Ramos (cell line): ENCODE measurements around the gene FLII.

Experiments used
- in situ Hi-C: fragments of 300-500 bp; cut with MboI; formaldehyde crosslinking; loops from one replicate; pipeline ENCODE4 v1.14.3; 2022; ENCODE audit warnings: low sequenced_read_pairs; ENCODE audit not compliant: unreplicated experiment

Gene FLII

DNA sequence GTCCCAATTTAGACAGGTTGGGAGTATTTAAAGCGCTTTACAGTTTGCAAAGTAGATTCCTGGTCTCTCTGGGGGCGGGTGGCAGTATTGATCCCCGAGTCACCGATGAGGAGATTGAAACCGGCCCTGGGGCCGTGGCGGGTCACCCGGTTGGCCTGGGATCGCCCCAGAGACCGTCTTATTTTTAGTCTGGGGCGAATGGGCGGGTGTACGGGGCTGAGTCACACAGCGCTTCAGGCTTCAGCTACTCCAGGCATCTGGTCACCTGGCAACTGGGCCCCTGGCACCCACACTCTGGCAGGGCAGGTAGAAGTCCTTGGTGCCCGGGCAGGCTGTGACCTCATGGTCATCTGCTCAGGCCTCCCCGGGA lies 2.6 kb upstream of the FLII start:
- in situ Hi-C loops: no loop called here

DNA sequence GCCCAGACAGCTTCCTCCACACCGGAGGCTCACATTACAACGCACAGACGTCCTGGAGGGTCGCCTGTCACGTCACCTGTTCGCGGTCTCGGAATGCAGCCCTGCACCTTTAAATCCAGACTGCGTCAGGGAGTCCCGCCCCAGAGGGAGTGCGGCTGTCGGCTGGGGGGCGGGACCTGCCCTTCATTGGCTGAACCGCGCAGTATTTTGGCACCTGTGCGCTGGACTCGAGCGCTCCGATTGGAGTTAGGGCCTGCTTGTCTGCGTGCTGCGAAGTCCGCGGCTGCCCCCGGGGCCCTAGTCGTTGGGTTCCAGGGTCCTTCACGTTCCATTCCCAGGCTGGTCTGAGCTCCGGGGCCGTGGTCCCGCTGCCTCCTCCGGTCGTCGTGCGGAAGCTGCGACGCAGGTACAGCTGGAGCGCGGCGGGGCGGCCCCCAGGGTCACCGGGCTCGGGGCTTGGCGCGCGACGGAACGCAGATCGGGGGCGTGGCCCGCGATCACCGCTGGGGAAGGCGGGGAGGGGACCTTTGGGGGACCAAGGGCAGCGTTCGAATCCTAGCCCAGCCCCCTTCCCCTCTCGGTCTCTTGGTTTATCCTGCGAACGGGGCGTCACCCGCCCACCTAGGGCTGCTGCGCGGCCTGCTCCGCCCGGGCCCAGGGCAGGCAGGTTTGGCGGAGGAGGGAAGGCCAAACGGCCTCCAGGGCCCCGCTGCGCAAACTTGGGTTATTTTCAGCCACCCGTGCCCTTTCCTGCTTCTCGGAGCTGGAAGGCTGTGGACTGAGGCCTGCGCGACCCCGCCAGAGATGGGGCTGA lies 2.0 kb upstream of the FLII start, which contains the start of gene MIEF2:
Gene MIEF2 (plus strand): TSS at position 331 of the 814 bp plus-strand sequence. CDS start 2,059 bp downstream, outside the sequence.
- in situ Hi-C loops: no loop called here

DNA sequence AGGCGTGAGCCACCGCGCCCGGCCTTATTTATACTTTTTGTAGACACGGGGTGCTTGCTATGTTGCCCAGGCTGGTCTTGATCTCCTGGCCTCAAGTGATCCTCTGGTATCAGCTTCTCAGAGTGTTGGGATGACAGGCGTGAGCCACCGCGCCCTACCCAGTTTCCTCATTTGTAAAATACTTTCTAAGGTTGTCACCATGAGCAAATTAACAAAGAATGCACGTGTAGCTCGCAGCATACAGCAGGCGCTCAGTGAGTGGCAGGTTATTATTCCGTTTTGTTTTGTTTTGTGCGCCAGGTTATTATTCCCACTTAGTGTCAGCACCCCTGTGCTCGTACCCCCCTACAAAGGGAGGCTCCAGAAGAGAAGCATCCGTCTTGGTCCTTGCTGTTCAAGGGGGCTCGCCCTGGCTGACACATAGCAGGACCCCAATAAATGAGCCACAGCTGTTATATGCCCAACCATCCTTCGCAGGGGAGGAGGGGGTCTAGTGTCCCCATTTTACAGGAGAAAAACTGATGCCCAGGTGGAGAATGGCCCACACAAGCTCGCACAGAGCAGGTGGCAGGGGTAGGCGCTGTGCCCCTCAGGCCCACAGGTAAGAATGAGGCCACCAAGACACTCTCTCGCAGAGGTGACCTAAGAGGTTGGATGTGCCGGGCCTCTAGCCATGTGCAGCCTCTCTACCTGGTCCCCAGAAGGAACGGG lies 1.2 kb upstream of the FLII start:
- in situ Hi-C loops: no loop called here

DNA sequence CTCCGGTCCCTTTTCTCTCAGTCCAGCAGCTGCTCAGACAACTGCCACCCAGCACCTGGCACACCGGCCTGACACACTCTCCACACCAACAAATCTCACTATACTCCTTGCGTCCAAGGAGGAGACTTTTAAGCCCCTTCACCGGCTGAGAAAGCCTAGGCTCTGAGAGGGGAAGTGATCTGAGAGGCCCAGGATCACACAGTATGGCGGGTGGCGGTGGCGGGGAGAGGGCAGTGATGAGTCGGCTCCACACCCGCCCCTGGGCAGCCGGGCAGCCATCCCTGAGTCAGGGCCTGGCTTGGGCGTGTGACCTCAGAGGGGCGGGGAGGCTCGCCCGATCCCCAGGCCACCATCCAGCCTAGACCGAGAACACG lies 569 bp downstream of the FLII start:
- in situ Hi-C loops: no loop called here

DNA sequence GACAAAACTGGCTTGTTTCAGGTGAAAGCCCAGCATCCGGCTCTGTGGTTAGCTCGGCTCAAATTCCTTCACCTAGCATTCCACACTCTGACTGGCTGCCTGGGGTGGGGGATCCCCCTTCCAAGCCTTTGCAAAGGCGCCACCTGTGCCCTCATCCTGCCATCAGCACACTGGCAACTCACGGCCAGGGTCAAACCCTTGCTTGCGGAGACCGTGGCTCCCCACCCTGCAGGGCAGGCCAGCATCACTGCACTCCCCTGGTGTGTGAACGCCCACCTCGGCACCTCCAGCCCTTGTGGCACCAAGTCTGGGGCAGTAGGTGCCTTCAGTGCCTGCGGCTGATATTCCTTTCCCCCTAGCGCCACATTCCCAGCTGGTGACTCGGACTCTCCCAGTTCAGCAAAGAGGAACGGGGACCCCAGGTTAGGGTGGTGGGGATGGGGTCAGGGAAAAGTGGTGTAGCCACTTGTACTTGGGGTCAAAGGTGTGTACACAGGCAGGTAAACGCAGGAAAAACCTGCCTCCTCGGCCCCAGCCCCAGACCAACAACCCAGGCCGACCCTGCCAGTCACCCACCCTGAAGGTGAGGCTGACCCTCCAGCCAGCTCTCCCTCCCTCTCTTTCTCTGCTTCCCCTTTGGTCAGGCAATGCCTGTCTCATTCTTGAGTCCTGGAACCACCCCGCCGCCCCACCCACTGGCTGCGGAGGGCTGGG lies 1.1 kb downstream of the FLII start:
- in situ Hi-C loops: no loop called here

DNA sequence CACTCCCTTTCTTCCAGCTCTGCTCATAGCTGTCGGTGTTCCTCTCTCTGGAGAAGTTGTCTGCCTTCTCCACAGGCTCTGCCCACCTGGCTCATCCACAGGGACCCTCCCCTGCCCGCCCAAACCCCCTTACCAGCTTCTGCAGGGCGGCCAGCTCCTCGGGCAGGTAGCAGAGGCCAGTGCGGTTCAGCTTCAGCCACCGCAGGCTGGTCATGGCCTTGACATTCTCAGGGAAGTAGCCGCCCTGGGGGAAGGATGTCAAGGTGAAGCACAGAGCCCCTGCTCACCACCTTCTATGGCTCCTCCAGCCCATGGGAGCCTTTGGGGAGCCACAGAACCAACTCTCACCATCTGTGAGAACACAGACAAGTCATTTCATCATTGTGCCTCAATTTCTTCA lies 1.8 kb downstream of the FLII start:
- in situ Hi-C loops: no loop called here

DNA sequence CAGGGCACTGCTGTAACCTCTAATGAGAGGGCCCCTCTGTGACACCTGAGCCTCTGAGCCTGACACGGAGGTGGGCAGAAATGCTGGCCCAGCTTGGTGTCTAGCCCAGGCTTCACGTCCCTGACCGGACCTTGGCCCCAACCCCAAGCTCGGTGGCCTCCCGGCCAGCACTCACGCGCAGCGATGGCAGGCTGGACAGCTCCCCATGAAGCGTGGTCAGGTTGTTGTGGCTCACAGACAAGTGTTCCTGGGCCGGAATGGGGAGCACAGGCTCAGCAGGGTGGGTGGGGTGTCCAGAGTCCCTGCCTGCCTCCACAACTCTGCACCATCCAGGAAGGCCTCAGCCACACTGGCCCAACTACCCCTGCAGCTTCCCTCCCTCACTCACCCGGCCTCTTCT lies 2.2 kb downstream of the FLII start:
- in situ Hi-C loops: no loop called here

DNA sequence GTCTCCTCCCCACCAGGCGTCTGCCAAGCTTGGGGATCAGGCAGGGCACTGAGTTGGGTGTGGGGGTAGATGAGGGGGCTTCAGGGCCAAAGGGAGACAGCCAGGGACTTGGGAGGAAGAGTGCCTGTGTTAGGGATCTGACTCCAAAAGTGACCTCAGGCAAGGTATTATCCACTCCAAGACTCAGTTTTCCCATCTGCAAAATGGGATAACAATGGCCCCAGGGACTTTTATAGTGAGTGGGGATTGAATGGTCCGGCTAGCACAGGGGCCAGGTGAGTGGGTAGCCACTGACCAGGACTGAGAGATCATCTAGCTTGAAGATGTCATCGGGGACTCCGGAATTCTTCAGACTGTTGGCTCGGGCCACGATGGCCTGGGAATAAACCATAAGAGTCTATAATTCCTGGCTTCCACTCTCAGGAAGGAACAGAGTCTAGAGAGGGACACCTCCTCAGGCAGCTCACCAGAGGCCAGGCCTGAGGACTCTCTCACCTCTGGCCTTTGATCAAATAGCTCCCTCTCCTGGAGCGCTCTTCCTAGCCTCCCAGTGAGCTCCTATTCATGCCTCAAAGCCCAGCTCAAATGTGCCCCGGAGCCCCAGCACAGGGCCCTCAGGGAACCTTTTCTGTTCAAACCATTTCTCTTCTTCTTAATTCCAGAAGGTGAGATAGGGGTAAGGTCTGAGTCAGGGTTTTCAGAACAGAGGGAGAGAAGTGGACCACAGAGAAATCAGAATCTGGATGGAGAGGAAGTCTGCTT lies 3.5 kb downstream of the FLII start:
- in situ Hi-C loops: no loop called here

DNA sequence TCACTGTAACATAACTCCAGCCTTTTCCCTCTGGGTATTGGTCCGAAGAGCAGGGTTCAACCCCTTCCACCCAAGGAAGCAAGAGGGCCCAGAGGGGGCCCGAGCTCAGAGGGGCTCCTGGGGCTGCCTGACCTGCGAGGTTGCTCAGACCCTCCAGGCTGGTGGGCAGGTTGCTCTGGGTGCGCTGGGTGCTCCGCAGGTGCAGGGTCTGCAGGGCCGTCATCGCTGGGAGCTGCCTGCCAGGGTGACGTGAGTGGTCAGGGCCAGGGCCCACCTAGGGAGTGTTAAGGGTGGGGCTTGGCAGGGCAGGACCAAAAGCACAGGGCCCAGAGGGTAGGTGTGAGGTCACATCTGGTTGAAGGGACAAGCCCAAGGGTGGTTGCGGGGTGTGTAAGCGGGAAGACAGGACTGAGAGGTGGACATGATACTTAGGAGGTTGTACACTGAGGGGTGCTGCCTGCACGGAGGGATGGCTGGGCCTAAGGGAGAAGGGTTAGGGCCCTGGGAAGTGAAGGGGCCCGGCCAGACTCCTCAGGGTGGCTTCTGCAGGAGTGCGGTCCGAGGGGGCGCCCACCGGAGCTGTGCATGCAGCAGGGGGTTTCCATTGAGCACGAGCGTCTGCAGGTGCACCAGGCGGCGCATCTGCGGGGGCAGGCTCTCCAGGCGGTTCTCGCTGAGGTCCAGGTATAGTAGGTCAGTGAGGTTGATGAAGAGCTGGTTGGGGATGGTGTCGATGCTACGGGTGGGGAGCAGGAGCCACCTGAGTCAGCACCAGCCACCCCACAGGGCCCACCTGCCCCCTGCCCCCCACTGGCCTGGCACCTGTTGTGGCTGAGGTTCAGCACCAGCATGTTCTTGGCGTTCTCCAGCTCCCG lies 4.4 kb downstream of the FLII start:
- in situ Hi-C loops: no loop called here

DNA sequence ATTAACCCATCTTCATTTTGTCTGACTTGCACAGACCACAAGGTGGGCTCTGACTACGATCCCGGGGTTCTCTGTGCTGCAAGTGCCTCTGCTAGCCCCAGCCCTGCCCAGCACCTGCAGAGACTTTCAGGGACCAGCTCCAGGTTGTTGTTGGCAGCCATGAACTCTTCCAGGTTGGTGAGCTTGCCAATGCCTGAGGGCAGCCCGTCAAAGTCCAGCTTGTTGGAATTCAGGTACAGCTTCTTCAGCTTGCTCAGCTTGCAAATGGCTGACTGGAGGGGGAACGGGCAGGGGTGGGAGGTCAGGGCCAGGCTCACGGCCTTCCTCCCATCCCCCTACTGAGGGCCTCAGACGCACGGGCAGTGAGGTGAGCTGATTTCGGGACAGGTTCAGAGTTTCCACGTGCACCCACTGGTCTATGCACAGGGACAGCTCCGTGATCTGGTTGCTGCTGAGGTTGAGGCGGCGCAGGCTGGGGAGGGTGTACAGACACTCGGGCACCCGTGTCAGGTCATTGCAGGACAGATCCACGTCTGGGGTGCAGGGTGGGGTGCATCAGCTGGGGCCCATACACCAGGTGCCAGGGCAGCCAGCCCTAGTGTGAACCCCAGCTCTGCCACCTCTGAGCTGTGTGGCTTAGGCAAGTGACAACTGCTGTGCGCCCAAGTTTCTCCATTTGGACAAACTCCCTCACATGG lies 5.2 kb downstream of the FLII start:
- in situ Hi-C loops: no loop called here

DNA sequence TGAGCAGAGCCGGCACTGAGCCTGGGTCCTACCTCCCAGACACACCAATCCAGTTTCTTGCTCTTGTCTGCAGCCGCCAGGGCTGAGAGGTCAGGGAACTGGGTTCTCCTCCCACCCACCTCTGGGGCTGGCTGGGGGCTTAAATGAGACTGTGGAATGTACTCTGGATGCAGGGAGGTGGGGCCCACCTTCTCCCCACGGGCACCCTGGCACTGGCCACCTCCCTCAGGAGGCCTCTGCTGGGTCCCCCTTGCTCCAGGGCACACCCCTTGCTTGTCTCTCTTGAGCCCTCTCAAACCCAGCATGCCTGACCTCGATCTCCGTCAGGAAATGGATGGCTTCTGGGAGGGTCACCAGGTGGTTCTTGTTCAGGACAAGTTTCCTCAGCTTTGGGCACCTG lies 6.4 kb downstream of the FLII start:
- in situ Hi-C loops: no loop called here

DNA sequence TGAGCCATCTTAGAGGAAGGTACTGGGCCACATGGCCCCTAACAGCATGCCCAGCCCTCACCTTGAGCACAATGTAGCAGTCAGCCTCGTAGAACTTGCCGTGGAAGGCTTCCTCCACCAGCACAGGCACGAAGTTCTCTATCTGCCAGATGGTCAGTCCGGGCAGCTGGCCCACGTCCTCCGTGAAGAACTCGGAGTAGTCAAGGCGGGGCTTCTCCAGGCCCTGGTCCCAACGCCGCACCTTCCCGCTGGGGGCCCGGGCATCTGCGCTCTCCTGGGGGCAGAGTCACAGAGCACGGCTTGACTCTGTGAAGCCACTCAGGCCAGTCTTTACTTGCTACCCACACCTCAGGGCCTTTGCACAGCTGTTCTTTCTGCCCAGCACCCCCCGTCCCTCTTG lies 7.3 kb downstream of the FLII start:
- in situ Hi-C loops: no loop called here

DNA sequence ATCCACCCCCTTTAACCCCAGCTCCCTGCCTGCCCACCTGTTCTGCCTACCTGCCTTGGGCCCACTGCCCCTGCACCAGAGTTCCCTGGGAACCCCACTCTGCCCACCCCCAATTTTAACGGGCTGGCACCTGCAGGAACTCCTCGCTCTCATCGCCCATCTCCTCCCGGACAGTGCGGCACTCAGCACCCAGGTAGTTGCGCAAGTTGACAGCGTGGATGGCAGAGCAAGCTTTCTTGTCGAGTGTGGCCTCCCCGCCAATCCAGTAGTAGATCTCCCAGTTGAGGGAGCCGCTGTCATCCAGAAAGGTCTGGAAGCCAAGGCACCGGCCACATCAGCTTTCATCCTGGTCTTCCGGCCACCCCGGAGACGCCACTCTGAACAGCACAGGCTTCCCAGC lies 7.8 kb downstream of the FLII start:
- in situ Hi-C loops: no loop called here

DNA sequence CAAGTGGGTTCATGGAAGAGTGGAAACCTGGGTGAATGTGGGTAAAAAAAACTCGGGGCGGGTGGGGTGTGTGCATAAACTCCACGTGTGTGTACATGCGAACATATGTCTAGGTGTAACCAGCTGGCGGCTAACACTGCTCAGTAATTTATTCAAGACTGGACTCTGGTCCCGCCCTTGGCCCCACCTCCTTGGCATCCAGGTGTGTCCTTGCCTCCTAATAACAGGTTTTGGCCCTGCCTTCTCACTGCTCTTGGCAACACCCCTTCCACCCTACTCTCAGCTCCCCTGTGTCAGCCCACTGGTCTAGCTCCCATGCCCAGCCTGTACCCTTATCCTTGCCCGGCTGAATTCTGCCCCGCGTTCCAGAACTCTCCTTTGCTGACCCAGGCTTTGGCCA lies 8.3 kb downstream of the FLII start:
- in situ Hi-C loops: no loop called here

DNA sequence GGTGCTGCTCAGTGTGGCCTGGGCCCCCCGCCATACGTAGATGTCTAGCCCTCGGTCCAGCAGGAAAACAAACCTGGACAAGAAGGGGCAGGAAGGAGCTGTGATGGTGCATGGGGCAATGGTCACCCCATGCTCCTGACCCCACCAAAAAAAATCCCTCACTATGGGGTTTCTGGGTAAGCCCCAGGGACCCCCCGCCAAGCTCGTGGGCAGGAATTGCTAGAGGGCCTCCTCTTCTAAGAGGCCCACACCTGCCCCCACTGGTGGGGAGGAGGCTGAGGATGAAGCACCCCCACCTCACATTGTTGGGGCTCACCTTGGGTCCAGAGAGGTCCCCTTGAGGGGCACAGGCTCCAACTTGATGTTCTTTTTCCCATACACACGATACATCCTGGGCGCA lies 9.7 kb downstream of the FLII start:
- in situ Hi-C loops: no loop called here

DNA sequence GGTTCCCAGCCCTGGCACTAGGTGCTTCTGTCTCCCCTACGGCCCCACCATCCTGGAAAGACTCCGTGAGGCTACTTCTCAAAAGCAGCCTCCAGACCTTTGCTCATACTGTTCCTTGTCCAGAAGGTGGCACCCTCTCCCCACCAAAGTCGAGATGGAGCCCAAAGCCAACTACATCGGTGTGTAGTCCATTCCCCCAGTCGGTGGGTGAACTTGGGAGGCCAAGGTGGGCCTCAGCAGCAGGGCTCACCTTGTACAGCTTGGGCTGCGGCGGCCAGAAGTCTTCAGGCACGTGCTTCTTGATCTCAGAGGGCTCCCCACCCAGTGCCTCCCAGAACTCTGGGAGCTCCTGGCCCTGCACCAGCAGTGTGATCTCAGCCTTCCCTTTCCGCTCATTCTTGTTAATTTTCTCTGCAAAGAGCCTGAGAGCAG lies 10.2 kb downstream of the FLII start:
- in situ Hi-C loops: no loop called here

DNA sequence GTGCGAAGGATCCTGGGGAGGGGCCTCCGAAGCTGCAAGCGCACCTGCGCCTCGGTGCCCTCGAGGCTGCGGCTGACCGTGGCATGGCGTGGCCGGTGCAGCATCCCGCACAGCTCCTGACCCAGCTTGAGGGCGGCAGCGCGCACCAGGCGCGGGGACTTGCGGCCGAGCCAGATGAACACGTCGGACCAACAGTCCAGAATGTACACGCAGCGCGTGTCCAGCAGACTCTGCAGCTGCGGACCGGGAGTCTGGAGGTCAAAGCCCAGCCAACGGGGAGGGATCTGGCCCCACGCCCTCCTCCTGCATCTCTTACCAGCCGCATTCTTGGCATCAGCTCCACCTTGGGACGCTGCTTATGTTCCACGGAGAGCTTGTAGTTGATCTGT lies 10.9 kb downstream of the FLII start:
- in situ Hi-C loops: no loop called here

DNA sequence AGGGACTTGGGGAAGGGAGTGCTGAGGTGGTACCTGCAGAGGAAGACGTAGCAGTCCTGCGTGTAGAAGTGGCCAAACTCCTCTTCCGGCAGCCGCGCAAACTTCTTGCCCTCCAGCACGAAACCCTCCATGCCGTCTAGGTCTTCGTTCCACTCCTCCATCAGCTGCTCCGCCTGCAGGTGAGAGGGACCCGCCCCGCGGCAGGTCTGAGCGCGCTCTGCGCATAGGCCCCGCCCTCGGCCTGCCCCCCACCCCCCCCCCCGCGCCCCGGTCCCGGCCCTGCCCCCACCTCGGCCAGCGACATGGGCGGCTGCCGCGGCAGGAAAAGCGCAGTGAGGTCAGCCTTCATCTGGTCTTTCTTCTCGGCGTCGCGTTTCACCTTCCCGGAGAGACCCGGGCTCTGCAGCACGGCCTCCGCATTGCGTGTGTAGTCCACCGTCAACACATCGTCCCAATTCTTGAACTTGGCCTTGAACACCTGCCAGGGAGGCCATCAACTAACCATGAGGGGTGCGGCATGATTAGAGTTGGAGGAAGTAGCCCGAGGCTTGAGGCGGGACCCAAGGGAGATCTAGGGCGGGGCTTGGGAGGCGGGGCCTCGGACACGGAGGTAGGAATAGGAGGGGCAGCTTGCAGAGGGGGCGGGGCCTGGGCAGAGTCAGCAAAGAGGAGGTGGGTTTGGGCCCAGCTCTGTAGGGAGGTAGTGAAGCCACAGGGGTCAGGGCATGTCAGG lies 11.5 kb downstream of the FLII start:
- in situ Hi-C loops: no loop called here
